HAP-1 (cell line): ENCODE results near the gene IQCE.
"Not testable (repeated sequence)": the region's sequence is repeated elsewhere in the genome, so short reads cannot be mapped to it uniquely, and the experiment has no call there.

Experiments
- DNase-seq, 2 experiments: peaks; one replicate each; pipeline ENCODE4 v3.0.0-alpha.2; 2016 to 2020; ENCODE audit warnings: low spot score in 2 of 2
- H3K27me3 ChIP-seq: fragments of 250-450 bp; sonication (Bioruptor Pico); 2 replicates; pipeline ENCODE4 v1.5.1; 2020; ENCODE audit warnings: low read depth, mild to moderate bottlenecking, moderate library complexity
- H3K36me3 ChIP-seq: fragments of 250-450 bp; sonication (Bioruptor Pico); replicated peaks from 2 replicates; pipeline ENCODE4 v1.5.1; 2020; ENCODE audit warnings: mild to moderate bottlenecking
- H3K4me1 ChIP-seq: fragments of 250-450 bp; sonication (Bioruptor Pico); 2 replicates; pipeline ENCODE4 v1.5.1; 2020; ENCODE audit warnings: mild to moderate bottlenecking
- H3K4me3 ChIP-seq: fragments of 250-450 bp; sonication (Bioruptor Pico); 2 replicates; pipeline ENCODE4 v1.5.1; 2020; ENCODE audit warnings: mild to moderate bottlenecking, moderate library complexity
- H3K9me3 ChIP-seq: fragments of 250-450 bp; sonication (Bioruptor Pico); 2 replicates; pipeline ENCODE4 v1.5.1; 2020; ENCODE audit warnings: mild to moderate bottlenecking, moderate library complexity
- in situ Hi-C: fragments of 300-500 bp; cut with MboI; formaldehyde crosslinking; loops from 3 replicates; pipeline ENCODE4 v1.14.3; 2020; ENCODE audit warnings: low sequenced_read_pairs, inconsistent platforms, mixed read lengths

The IQCE gene

GRCh38 chr7:2607923-2608904 is 49.4 kb downstream of the IQCE start:
- DNase-seq = no peak
- Histone ChIP-seq H3K9me3 (no peaks in the 10 kb centered on the region), H3K27me3 (no peaks in the 10 kb centered on the region), H3K4me1 (no peaks in the 10 kb centered on the region), H3K4me3 (no peak overlapping the region), H3K36me3 (no peaks in the 10 kb centered on the region)
- in situ Hi-C loops = no loop called here

DNA sequence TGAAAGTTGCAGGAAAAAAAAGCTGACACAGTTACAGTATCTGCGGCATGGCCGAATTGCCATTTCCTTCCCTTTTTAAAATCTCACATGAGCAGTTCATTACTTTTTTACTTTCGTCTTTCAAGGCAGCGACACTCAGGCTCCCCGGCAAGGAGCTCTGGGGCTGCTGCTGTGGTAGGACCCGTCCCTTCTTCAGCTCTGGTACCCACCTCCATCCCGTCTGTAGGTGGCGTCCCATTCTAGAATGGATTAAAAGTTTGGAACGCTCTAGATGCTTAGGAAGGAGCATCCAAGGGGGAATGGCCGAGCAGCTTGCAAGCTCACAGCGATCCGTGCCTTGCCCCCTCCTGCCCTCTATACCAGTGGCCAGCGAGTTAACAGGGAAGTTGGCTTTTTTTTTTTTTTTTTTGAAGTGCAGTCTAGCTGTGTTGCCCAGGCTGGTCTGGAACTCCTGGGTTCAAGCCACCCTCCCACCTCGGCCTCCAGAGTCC is 50.2 kb downstream of the IQCE start:
- H3K9me3 ChIP-seq = no peaks in the 10 kb centered on the region
- peak; percentile 52 to 67 for DNase-seq
- H3K4me3 ChIP-seq = no peak overlapping the region
- in situ Hi-C loops = no loop called here
- H3K4me1 ChIP-seq = no peaks in the 10 kb centered on the region
- H3K27me3 ChIP-seq = no peaks in the 10 kb centered on the region
- H3K36me3 ChIP-seq = no peaks in the 10 kb centered on the region

DNA sequence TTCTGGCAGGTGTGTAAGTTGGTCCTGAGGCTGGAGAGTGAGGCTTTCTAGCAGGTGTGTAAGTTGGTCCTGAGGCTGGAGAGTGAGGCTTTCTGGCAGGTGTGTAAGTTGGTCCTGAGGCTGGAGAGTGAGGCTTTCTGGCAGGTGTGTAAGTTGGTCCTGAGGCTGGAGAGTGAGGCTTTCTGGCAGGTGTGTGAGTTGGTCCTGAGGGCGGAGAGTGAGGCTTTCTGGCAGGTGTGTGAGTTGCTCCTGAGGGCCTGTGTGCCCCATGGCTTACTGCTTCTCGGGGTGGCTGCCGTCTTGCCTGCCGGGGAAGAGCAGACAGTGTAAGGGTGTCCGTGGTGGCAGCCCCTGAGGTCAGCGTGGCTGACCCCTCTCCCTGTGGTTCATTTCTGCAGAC is 50.9 kb downstream of the IQCE start:
- H3K36me3 ChIP-seq, DNase-seq, in situ Hi-C loops, H3K9me3 ChIP-seq, H3K4me1 ChIP-seq, H3K27me3 ChIP-seq, H3K4me3 ChIP-seq: not testable (repeated sequence)

- Histone ChIP-seq H3K27me3 (no peaks in the 10 kb centered on the region), H3K4me1 (no peaks in the 10 kb centered on the region), H3K4me3 (no peak overlapping the region), H3K9me3 (no peaks in the 10 kb centered on the region), H3K36me3 (no peaks in the 10 kb centered on the region)
- in situ Hi-C loops = no loop called here
- no peak for DNase-seq
Observed at GRCh38 chr7:2610466-2610865, 51.7 kb downstream of the IQCE start.

GRCh38 chr7:2610898-2611297 is 52.1 kb downstream of the IQCE start:
- Histone ChIP-seq H3K9me3 (no peaks in the 10 kb centered on the region), H3K27me3 (no peaks in the 10 kb centered on the region), H3K4me1 (no peaks in the 10 kb centered on the region), H3K36me3 (no peaks in the 10 kb centered on the region), H3K4me3 (no peak overlapping the region)
- in situ Hi-C loops = no loop called here
- DNase-seq = no peak

DNA sequence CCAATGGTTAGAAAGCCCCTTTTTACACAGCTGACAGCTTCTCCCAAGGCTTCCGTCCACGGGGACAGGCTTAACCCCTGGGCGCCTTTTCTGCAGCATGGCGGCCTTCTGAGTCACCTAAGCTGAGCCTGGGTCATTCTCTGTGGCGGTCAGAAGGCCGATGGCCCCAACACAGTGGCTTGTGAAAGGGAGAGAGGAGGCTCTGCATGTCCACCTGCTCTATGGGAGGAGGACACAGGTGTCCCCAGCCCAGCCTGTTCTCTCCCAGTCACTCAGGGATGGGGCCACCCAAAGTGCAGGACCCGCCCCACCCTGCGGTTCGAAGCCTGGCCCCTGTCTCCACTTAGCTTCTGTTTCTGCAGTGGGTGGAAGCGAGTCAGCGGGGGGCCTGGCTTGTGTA is 52.6 kb downstream of the IQCE start:
- H3K9me3 ChIP-seq = no peaks in the 10 kb centered on the region
- no peak overlapping the region for H3K4me3 ChIP-seq
- in situ Hi-C loops = no loop called here
- no peaks in the 10 kb centered on the region for H3K4me1 ChIP-seq
- no peaks in the 10 kb centered on the region for H3K36me3 ChIP-seq
- H3K27me3 ChIP-seq = no peaks in the 10 kb centered on the region
- no peak for DNase-seq

- no peaks in the 10 kb centered on the region for H3K27me3 ChIP-seq
- H3K4me3 ChIP-seq = no peak overlapping the region
- peaks cover under 1% of the 10 kb centered on the region; the same call in 1 of the 2 replicates for H3K4me1 ChIP-seq
- DNase-seq = no peak
- no peaks in the 10 kb centered on the region for H3K9me3 ChIP-seq
- in situ Hi-C loops = no loop called here
- H3K36me3 ChIP-seq = no peaks in the 10 kb centered on the region
Observed at GRCh38 chr7:2611922-2612321, 53.1 kb downstream of the IQCE start.

GRCh38 chr7:2612445-2613097 is 53.8 kb downstream of the IQCE start:
- H3K36me3 ChIP-seq = no peaks in the 10 kb centered on the region
- in situ Hi-C loops = no loop called here
- H3K27me3 ChIP-seq = no peaks in the 10 kb centered on the region
- H3K9me3 ChIP-seq = no peaks in the 10 kb centered on the region
- H3K4me1 ChIP-seq = peaks cover 4% of the 10 kb centered on the region; the same call in 1 of the 2 replicates
- no peak overlapping the region for H3K4me3 ChIP-seq
- peak in 1 of 2 experiments; percentile 40 for DNase-seq

DNA sequence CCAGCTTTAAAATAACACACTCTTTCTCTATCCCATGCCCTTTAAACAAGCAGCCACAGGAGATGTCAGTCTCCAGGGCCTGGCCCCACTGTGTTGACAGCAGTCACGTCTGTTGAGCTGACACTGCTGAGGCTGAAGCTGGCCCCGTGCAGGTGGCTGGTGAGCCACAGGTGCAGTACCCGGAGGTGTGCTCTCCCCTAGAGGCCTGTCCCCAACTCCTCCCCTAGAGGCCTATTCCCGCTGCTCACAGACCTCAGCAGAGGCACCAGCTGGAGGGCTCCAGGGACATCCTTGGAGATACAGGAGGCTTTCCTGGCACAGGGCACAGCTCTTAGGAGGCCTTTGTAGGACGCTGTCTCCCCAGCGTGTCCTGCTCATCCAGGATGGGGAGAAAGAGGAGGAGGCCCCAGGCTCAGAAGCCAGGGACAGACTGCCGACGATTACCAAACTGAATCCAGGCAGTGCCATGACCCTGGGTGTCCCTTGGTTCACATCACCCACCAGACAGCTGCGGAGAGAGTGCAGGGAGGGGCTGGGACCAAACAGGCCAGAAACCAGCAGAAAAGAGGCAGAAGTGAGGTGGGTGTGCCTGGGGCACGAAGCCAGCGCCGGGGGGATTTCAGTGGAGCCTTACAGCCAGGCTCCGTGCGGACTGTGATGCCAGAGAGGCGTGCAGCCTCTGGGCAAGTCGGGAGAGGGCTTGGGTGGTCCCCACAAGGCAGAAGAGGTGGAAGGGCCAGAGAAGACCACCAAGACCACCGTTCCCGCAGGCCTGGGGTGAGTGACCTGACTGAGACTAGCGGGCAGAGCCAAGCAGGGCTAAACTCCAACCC is 54.5 kb downstream of the IQCE start:
- in situ Hi-C loops = no loop called here
- H3K36me3 ChIP-seq = no peaks in the 10 kb centered on the region
- DNase-seq = no peak
- no peaks in the 10 kb centered on the region for H3K9me3 ChIP-seq
- H3K4me1 ChIP-seq = peaks cover 4% of the 10 kb centered on the region; the same call in 1 of the 2 replicates
- no peaks in the 10 kb centered on the region for H3K27me3 ChIP-seq
- H3K4me3 ChIP-seq = no peak overlapping the region

DNA sequence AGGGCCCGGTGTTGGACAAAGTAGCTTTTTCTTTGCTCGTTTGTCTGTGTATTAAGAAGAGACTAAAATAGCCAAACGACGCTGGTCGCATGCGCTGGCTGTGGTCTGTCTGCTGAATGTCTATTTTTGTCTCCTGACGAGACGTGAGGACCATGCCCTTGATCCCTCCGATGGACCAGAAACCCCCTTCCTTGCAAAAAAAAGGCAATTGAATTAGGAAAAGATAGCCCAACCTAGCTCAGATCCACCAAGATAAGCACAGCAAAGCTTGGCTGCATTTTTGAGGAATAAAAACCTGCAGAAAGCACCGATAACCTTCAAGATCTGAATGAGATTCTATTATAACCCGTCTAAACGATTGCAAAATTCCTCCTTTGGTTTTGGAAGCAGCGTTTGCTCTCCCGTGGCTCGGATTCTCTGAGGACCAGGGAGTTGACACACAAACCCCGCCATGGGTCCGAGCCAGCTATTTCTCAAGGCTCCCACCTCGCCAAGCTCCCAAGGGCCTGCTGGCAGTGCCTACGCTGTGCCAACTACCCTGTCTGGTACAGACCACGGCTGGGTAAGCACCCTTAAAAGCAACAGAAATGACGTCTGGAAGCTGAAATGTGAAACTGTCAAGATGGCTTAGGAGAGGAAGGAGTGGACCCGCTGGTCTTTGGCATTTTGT is 55.3 kb downstream of the IQCE start:
- H3K27me3 ChIP-seq = no peaks in the 10 kb centered on the region
- DNase-seq = no peak
- no peaks in the 10 kb centered on the region for H3K36me3 ChIP-seq
- H3K9me3 ChIP-seq = no peaks in the 10 kb centered on the region
- in situ Hi-C loops = no loop called here
- peaks cover 4% of the 10 kb centered on the region; the same call in 1 of the 2 replicates for H3K4me1 ChIP-seq
- H3K4me3 ChIP-seq = no peak overlapping the region

DNA sequence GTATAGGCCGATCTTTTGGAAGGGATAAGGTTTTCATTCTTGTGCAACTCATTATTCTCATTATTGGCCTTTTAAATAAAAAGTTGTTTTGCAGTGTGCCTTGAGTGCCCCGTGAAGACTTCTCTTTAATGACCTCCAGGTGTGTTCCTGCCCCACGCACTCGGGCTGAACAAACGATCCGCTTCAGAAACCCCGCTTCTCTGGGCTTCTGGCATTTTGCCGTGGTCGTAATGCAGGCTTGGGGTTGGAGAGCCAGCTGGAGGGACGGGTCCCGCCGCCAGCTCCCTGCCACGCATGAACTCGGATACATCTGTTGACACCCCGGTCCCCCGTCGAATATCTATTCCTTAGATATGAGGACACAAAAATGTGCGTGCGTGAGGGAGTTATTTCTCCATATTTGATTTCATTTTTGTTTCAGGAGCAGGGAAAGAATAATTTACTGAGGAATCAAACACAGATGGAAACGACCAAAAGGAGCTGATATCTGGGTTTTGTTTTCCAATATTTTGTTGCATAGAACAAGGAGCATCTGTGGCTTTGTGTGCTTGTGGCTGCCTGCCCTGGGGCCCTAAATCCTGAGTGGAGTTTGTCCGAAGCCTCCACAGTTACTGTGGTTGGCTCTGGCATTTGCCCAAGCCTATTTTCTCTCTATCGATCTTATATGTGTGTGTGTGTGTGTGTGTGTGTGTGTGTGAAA is 56.0 kb downstream of the IQCE start:
- H3K4me3 ChIP-seq = no peak overlapping the region
- H3K27me3 ChIP-seq = no peaks in the 10 kb centered on the region
- peaks cover 4% of the 10 kb centered on the region; the same call in 1 of the 2 replicates for H3K4me1 ChIP-seq
- no peak for DNase-seq
- in situ Hi-C loops = no loop called here
- H3K9me3 ChIP-seq = no peaks in the 10 kb centered on the region
- H3K36me3 ChIP-seq = no peaks in the 10 kb centered on the region

- H3K27me3 ChIP-seq = no peaks in the 10 kb centered on the region
- no peaks in the 10 kb centered on the region for H3K36me3 ChIP-seq
- H3K9me3 ChIP-seq = no peaks in the 10 kb centered on the region
- H3K4me3 ChIP-seq = no peak overlapping the region
- no peak for DNase-seq
- in situ Hi-C loops = no loop called here
- H3K4me1 ChIP-seq = peaks cover 4% of the 10 kb centered on the region; the same call in 1 of the 2 replicates
Observed at GRCh38 chr7:2616387-2617324, 57.9 kb downstream of the IQCE start.
